Activated gamma-delta T cell treated with Interleukin-2 at 50 U/mL for 16 hours (primary cell): ENCODE measurements around the gene AUTS2.

Source experiments
- DNase-seq: peaks from one replicate; pipeline ENCODE4 v3.0.0-alpha.2; 2020

Gene AUTS2

GRCh38 chr7:70540641-70541040 lies 942.4 kb downstream of the AUTS2 start:
- DNase-seq, result no peak

- no peak for DNase-seq
These were observed 944.6 kb downstream of the AUTS2 start for GRCh38 chr7:70542750-70543376.

- DNase-seq, result no peak
These were observed 945.7 kb downstream of the AUTS2 start for GRCh38 chr7:70544016-70544415.

- DNase-seq, result no peak
These were observed 946.9 kb downstream of the AUTS2 start for GRCh38 chr7:70545214-70545613.

- DNase-seq, result no peak
These were observed 953.9 kb downstream of the AUTS2 start for GRCh38 chr7:70552141-70552540.

- DNase-seq, result no peak
These were observed 955.1 kb downstream of the AUTS2 start for GRCh38 chr7:70553364-70553763.

GRCh38 chr7:70554646-70555045 lies 956.4 kb downstream of the AUTS2 start:
- DNase-seq, result no peak

- no peak for DNase-seq
These were observed 958.5 kb downstream of the AUTS2 start for GRCh38 chr7:70556761-70557160.

- DNase-seq, result no peak
These were observed 959.1 kb downstream of the AUTS2 start for GRCh38 chr7:70557338-70557737.

- DNase-seq, result no peak
These were observed 961.5 kb downstream of the AUTS2 start for GRCh38 chr7:70559815-70560214.

GRCh38 chr7:70563960-70564359 lies 965.7 kb downstream of the AUTS2 start:
- DNase-seq, result no peak

- DNase-seq, result no peak
These were observed 967.6 kb downstream of the AUTS2 start for GRCh38 chr7:70565721-70566370.

GRCh38 chr7:70566671-70567070 lies 968.4 kb downstream of the AUTS2 start:
- no peak for DNase-seq

GRCh38 chr7:70568674-70569334 lies 970.5 kb downstream of the AUTS2 start:
- no peak for DNase-seq

GRCh38 chr7:70569335-70569819 lies 971.1 kb downstream of the AUTS2 start:
- no peak for DNase-seq

GRCh38 chr7:70570029-70570428 lies 971.8 kb downstream of the AUTS2 start:
- DNase-seq, result no peak

GRCh38 chr7:70570961-70571360 lies 972.7 kb downstream of the AUTS2 start:
- DNase-seq, result no peak

GRCh38 chr7:70571403-70571934 lies 973.2 kb downstream of the AUTS2 start:
- no peak for DNase-seq

GRCh38 chr7:70571961-70572360 lies 973.7 kb downstream of the AUTS2 start:
- no peak for DNase-seq

- DNase-seq, result no peak
These were observed 974.3 kb downstream of the AUTS2 start for GRCh38 chr7:70572571-70572970.

- no peak for DNase-seq
These were observed 974.9 kb downstream of the AUTS2 start for GRCh38 chr7:70573071-70573661.

GRCh38 chr7:70573696-70574095 lies 975.4 kb downstream of the AUTS2 start:
- no peak for DNase-seq

- DNase-seq, result no peak
These were observed 976.1 kb downstream of the AUTS2 start for GRCh38 chr7:70574314-70574834.
